ENCODE measurements around the gene UBE2I.
A peak's percentile ranks its signal among the peaks of the same experiment; 100 is the strongest.

Gene UBE2I

GRCh38 chr16:1299012-1299867 is 10.2 kb upstream of the UBE2I start:
- no peak for TF ChIP-seq CTCF (IDR thresholded peaks at IDR 0.05; ENCODE audit: poor library complexity, severe bottlenecking)
- Histone ChIP-seq H3K4me3 (ENCODE audit: severe bottlenecking) (no peak overlapping the region), H3K4me1 (ENCODE audit: insufficient read depth, poor library complexity, severe bottlenecking) (peaks cover 18% of the 10 kb centered on the region), H3K27ac (ENCODE audit: poor library complexity, severe bottlenecking) (no peak overlapping the region), H3K27me3 (ENCODE audit: insufficient read depth, poor library complexity, severe bottlenecking) (no peaks in the 10 kb centered on the region), H3K36me3 (ENCODE audit: low read depth) (no peaks in the 10 kb centered on the region), H3K9me3 (ENCODE audit: severe bottlenecking) (no peaks in the 10 kb centered on the region)
- no peak for DNase-seq (ENCODE audit: low spot score)
- no peak for ATAC-seq (ENCODE audit: low read depth)

GRCh38 chr16:1299868-1300203 is 9.6 kb upstream of the UBE2I start:
- no peak overlapping the region for H3K27ac ChIP-seq (ENCODE audit: poor library complexity, severe bottlenecking)
- no peak for ATAC-seq (ENCODE audit: low read depth)
- DNase-seq (ENCODE audit: low spot score): no peak
- peaks cover 18% of the 10 kb centered on the region for H3K4me1 ChIP-seq (ENCODE audit: insufficient read depth, poor library complexity, severe bottlenecking)
- no peaks in the 10 kb centered on the region for H3K27me3 ChIP-seq (ENCODE audit: insufficient read depth, poor library complexity, severe bottlenecking)
- H3K36me3 ChIP-seq (ENCODE audit: low read depth): no peaks in the 10 kb centered on the region
- no peaks in the 10 kb centered on the region for H3K9me3 ChIP-seq (ENCODE audit: severe bottlenecking)
- no peak overlapping the region for H3K4me3 ChIP-seq (ENCODE audit: severe bottlenecking)
- TF ChIP-seq CTCF (IDR thresholded peaks at IDR 0.05; ENCODE audit: poor library complexity, severe bottlenecking): no peak

GRCh38 chr16:1300664-1301476 is 8.6 kb upstream of the UBE2I start:
- Histone ChIP-seq H3K27me3 (ENCODE audit: insufficient read depth, poor library complexity, severe bottlenecking) (no peaks in the 10 kb centered on the region), H3K27ac (ENCODE audit: poor library complexity, severe bottlenecking) (no peak overlapping the region), H3K9me3 (ENCODE audit: severe bottlenecking) (no peaks in the 10 kb centered on the region), H3K36me3 (ENCODE audit: low read depth) (no peaks in the 10 kb centered on the region), H3K4me3 (ENCODE audit: severe bottlenecking) (no peak overlapping the region), H3K4me1 (ENCODE audit: insufficient read depth, poor library complexity, severe bottlenecking) (peaks cover 15% of the 10 kb centered on the region)
- DNase-seq (ENCODE audit: low spot score) (no peak), ATAC-seq (ENCODE audit: low read depth) (no peak)
- TF ChIP-seq CTCF (IDR thresholded peaks at IDR 0.05; ENCODE audit: poor library complexity, severe bottlenecking): peak; percentile 56

- Histone ChIP-seq H3K9me3 (ENCODE audit: severe bottlenecking) (no peaks in the 10 kb centered on the region), H3K27ac (ENCODE audit: poor library complexity, severe bottlenecking) (no peak overlapping the region), H3K36me3 (ENCODE audit: low read depth) (no peaks in the 10 kb centered on the region), H3K4me3 (ENCODE audit: severe bottlenecking) (no peak overlapping the region), H3K4me1 (ENCODE audit: insufficient read depth, poor library complexity, severe bottlenecking) (peaks cover 15% of the 10 kb centered on the region), H3K27me3 (ENCODE audit: insufficient read depth, poor library complexity, severe bottlenecking) (no peaks in the 10 kb centered on the region)
- no peak for ATAC-seq (ENCODE audit: low read depth)
- DNase-seq (ENCODE audit: low spot score): peak; percentile 52
- TF ChIP-seq CTCF (IDR thresholded peaks at IDR 0.05; ENCODE audit: poor library complexity, severe bottlenecking): no peak
Measured at GRCh38 chr16:1301562-1301961, 7.9 kb upstream of the UBE2I start.
